GM19324 (cell line): Measurements from ENCODE around the gene DACH1.

ENCODE experiments used
- ATAC-seq: cut with Tn5 transposase; IDR thresholded peaks from one replicate; pipeline ENCODE4 v1.9.1; 2021; ENCODE audit warnings: mild to moderate bottlenecking, moderate library complexity; ENCODE audit not compliant: unreplicated experiment, low FRiP score

Gene DACH1

DNA sequence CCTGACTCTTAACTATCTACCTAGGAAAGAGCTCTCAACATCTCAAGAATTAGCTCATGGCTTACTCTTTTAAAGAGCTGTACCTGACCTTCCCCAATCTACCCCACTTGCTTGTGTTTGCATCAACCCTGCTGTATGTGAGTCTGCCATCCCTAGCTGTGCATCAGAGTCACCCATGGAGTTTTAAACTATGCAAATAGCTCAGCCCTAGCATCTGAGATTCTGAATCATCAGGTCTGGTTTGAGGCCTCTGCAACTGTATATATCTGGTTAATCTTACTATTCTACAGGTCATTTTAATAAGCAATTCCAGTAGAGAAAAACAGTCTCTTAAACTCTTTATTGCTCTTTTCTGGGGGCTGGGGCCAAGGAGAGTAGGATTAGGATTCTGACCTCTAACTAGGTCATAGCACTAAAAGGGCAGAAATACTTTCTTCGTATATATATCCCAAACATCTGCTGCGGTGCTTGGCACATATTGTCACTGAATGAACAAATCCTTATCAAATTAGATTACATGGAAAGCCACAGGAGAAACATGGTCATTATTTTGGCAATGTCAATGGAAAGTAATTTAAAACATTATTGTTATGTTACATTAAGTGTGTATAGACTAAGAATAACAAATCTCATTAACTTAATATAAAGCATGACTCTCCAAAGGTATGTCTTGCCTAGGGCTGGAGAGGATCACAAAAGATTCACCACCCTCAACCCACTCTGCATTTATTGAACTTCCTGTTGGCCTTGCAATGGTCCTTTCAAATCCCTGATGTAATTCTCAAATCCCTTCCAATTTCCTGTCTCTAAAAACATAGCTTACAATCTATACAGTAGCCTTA, 232.2 kb downstream of the DACH1 start:
- ATAC-seq = no peak

DNA sequence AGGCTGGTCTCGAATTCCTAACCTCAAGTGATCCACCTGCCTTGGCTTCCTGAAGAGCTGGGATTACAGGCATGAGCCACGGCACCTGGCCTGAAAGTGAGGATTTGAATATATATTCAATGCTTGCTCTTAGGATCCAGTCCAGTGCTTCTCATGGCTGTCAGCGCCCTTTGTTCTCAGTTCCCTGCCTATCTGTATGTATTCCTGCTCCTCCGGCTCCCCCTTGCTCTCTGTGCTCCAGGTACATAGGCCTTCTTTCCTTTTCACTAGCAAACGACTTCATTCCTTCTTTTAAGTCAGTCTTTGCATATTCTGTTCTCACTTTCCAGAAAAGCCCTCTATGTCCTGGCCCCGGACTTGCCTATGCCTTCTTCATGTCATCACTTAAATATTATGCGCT, 232.8 kb downstream of the DACH1 start:
- ATAC-seq = no peak

DNA sequence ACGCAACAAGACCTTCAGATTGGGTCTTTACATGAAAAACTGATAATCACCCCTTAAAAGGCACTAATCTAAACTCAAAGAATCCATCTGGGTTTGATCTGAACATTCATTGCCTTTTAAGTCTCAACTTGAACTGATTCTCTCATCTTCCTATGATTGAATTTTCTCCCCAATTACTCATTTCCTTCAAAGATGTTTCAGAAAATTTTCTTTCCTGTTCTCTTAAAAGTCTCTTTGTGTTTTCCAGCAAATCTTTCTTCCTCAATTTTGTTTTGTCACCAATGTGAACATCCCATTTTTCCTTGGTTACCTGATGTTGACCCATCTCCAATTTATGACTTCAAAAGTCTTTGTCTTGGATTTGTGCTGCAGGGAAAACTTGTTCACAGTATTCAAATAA, 234.3 kb downstream of the DACH1 start:
- ATAC-seq = no peak

DNA sequence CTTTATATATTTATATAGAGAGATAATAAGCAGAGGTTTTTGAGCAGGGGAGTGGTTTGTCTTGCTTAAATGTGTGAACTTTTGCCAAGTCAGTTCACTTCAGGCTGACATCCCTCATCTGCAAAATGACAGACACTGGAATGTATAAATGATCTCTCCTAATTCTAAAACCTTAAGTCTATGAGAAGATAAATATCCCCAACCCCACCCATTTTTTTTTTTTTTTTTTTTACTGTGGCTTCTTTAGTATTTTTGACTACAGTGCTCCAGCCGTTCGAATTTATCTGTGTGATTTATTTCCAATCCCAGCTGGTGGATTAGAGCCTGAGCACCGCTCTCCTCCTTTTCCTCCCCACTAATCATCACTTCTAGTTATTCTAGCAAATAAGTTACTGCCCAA, 234.8 kb downstream of the DACH1 start:
- ATAC-seq = no peak

DNA sequence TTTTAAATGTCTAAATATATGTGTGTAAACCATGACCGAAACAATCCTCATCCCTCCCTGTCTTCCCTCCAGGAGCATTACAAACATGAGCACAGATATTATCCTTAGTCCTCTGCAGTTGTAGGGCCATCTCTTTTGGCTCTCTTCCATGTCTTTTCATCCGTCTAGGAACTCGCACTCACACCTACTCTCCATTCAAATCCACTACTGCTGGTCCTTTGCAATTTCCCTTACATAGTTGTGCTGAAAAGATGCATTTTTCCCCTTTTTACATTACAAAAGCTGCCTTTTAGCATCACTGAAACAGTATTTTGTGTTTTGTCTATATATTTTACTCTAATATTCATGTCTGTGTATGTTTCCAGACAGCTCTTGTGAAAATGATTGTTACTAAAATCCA, 237.8 kb downstream of the DACH1 start:
- ATAC-seq = no peak

DNA sequence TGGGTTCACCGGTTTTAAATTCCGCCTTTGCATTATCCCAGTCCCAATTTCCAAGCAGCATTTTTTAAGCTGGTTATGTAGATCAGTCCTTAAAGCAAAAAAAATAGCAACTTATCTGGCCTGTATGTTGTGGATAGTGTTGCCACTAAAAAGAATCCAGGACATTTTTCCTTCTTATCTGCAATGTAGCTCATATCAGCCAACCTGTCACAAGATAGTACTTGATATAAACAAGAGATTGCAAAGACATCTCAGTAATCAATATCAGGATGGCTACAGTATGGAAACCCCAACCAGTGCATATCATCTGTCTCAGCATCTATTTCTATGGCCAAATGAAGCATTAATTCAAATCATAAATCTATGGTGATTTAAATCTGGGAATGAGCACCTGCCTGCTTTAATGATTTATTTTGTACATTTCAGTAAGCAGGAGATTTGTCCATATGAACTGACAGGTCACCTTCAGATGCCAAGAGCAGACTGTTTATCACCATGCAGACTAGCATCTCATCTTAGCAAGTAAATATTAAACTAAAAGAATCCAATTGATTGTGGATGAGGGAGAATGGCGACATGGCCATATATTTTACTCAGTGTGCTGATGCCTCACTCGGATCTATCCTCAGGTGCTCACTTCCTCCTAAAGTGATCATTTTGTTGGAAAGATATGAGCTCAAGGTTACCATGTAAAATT, 240.4 kb downstream of the DACH1 start:
- ATAC-seq = no peak

DNA sequence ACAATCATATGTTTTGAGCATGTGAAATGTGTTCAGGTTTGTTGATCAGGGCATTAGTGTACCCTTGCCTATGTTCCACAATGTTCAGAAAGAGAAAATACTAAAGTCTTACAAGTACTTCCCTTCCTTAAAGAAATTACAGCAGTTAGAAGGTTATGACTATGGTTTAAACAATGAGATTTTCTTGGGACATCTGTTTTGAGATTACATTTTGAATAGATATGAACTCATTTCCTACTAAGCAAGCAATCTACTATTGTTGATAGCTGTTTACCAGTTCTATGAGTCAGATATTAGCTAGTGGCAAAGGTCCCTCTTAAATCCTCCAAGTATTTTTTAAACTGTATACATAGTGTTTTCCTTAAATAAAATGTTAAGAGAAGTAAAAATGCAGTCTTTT, 241.3 kb downstream of the DACH1 start:
- ATAC-seq = no peak

DNA sequence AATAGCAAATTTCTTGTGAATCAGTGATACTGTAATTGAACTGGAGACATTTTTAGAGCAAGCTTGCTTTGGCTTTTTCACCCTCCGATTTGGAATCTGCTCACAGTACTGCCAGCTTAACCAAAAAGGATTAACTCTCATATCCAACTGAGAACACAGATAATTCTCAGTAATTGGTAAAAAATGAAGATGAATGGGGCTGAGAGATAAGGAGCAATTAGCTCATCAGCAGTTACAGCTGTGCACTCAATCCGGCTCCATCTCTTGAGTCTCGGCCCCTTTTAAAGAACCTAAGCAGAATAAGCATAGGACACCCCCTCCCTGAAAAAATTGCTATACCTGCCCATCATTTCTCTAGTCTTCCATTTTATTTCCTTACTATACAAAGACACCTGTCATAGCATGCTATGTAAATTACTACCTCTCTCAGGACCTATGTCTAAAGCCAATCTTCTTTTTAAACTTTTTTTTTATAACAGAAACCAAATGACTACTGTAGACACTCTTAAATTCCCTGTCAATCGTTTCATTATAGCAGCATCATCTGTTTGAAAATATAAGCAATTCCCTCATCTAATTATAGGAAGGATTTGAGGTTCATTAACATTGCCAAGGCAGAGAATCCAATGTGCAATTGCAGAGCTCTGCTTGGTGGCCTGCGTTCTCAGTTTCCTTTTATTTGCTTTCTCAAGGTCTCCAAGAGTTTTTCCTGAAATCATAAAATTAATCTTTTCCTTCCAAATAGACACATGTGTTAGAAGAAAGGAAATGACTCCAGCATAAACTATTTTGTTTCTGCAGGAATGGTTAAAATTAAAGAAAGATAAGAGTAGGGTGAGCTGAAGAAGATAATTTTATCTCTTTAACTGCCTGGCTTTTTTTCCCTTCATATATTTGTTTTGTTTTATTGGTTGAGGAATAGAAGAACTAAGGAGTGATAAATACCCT, 242.1 kb downstream of the DACH1 start:
- ATAC-seq = no peak

DNA sequence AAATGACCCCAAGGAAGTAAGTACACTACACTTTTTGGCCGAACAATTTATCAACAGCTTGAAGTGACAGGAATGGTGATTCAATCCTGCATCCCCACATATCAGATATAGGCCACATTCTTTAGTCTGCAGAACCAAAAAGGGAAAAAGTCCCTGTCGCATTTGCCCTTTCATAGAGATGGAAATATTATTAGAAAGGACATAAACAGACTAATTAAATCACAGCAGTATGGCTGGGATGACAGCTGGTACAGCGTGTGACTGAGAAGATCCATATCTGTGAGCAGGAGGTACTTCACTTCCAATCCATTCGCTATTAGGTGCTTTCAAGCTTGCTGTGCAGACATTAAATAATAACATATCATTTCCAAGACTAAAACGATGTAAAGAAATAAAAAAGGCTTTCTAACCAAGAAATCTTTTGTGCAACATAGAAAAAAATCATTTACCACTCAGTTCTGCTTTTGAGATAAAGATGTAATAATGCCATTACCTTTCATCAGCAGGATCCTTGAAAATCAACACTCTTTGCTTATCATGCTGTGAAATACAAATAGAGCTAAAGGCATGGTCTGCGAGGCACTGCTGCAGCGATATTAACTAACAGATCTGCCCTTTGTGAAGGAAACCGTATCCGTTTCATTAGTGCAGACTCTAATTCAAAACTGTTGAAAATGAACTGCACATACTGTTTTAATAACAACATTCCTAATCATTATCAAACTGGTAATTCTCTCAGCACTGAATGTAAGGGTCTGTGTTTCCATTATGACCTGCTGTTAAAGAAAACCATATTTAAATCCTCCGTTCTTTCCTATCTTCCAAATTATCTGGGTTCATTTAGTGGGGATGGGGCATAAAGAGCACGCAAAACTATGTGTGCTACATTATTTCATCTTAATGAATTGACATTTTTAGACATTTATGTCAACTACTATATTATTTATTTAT, 245.6 kb downstream of the DACH1 start:
- no peak for ATAC-seq

DNA sequence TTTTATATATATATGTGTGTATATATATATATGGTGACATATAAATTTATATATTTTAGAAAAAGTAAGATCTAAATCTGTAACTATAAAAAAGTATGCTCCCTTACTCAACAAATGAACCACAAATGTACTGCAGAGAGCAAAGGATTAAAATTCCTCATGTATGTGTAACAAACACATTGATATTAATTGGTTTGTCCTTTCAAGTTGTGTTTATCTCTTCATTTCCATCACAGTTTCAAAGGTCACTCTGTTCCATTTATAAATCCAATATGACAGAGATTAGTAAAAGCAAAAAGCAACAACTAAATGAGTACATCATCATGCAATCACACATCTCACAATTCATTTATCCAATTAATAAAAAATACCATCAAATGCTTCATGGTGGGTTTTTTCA, 247.9 kb downstream of the DACH1 start:
- ATAC-seq = no peak

DNA sequence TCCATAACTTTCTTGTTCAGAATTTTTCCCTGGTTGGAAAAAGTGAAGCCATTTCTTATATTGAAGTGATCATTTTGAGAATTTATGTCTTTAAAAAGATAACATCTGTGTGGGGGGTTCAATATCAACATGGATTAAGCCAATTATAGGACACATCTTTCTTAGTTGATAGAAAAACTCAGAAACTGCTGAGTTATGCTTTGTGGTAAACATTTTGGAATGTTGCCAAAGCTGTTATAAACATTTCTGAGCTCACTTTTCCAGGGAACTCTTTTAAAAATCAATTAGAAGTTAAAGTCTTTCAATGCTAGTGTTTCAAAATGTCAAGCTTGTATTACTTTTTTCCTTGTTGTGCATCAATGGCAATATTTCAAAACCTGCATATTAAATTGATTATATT, 248.8 kb downstream of the DACH1 start:
- no peak for ATAC-seq

DNA sequence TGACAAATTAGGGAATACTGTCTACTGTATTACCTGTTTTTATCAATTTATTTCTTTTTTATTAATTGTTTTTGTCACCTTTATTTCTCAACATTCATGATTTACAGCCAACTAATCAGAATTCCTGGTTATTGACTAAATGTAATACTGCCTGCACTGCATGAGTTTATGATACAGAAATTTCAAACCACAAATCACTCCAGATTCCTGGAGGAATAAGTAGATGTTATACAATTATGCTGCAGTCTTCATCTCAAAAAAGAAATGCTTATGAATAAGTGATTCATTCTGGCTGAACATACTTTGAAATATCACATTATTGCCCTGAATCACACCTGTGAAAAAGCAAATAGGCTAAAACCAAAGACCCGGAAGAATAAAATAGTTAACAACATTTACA, 249.7 kb downstream of the DACH1 start:
- ATAC-seq = no peak

DNA sequence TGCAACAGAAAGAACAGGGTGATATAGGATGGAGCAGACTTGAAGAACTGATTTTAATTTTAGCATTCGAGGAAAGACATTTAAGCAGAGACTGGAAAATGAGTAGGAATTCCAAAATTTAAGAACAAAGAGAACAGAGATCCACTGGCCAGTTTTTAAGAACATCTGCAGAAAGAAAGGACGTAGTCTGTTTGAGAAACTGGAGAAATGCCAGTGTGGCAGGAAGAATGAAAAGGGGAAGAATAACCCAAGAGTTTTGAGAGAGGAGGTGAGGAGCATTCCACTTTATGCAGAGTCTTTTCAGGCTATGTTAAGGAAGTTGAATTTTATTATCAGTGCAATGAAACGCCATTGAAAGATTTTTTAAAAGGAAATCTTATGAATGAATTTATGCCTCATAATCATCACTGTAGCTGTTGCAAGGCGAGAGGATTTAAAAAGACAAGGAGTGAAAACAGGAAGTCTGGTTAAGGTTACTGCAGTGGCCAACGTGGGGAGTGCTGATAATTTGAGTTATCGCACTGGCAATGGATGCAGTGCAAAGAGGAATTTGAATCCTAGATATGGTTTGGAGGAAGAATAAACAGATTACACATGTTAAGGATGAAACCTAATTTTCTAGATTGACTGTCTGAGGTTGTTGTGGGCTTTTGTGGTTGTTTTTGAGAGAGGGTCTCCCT, 253.8 kb downstream of the DACH1 start:
- no peak for ATAC-seq

DNA sequence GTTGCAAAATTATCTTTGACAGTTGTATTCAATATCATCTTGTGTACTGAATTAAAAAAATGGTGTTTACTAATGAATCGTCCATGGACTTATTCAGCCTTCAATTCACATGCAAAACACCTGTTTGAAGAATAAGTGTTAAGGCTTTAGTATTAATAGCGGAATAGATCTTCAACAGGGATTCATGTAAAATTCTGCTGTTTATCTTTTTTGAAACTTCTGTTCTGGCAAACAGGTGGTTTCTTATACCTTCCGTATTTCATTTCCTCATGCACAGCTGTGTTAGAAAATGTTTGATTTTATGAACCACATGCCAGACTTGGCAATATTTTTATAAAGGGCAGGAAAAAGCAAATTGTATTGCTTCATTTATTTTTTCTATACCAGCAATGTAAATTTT, 255.7 kb downstream of the DACH1 start:
- no peak for ATAC-seq

DNA sequence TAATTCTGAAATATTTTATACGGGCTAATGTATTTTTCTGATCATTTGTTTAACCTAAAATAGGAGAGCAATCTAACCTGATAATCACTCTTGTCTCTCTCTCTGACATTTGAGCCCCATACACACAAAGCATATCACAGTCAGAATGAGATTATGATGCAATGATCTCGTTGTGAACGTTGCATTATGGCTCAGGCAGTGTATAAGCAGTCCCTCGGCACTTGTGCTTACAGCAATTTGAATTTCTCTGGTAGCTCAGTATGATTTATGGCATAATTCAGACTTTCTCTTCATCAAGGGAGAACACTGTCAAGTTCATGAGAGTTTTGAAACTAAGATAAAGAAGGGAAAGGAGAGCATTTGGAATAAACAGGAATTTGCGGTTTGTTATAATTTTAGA, 256.1 kb downstream of the DACH1 start:
- ATAC-seq = no peak

DNA sequence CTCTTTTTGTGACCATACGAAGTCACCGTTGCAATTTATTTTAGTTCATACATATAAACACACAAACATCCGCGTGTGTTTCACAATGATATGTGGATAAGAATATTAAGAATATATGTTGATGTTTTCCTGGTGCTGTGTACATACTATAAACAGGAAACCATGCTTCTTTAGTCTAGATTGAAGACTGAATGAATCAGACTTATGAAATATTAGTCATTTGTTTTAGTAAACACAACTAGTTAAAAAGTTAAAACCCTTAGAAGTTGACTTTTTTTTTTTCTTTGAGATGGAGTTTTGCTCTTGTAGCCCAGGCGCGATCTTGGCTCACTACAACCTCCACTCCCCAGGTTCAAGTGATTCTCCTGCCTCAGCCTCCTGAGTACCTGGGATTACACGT, 257.7 kb downstream of the DACH1 start:
- no peak for ATAC-seq

DNA sequence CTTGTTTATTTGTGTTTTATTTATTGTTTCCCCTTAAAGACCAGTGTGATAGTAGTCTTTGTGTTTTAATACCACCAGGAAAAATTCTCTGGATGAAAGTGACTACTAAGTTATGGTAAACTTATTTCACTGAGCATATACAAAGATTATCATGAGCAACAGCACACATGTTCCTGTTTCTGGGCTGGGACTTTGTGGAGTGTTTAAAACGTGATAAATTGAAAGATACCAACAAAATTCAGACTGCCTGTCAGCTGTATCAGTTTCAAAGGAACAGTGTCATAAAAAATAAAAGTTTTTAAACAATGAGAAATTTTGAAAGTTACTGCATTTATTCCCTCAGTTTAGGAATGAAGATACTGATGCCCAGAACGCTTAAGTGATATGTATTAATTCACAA, 259.4 kb downstream of the DACH1 start:
- ATAC-seq = no peak

DNA sequence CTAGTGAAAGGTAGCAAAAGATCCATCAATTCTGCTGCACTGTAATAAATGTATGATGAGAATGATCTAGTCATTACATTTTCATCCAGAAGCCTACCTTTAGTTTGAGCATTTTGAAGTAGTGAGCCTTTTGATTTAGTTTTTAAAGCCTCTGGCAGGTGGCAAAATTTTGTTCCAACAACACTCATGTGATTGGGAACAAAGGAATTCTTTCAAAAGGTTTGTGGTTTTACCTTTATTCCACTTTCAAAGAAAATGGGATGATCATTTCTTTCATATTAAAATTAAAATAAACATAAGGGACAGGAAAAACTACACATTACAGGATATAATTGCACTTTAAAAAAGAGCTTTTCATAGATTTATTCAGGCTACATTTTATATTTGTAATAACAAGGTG, 260.2 kb downstream of the DACH1 start:
- no peak for ATAC-seq

DNA sequence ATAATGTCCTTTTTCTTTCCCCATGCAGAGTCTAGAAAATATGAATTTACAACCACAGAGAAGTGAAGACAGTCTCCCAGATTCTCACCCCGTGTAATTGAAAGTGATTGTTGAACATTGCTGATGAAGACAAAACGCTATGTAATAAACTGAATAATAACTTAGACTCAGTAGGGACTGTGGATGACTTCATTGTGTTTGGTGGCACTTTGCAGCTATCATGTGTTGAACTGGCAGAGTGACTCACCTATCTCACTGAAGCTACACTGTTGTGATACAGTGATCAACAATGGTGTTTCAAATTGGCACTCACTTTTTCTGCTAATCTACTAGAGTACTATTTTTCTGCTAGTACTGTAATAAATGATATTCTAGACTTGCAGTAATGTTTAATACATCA, 261.3 kb downstream of the DACH1 start:
- ATAC-seq = no peak
